H1 (cell line): ENCODE results near the gene UTS2B. TPM values are rescaled to one million over a fixed set of nuclear protein-coding genes. Genes with fewer than 3 reads are reported as not detected.

ENCODE experiments used
- CHD1 ChIP-seq: IDR thresholded peaks from 2 replicates; pipeline ENCODE4 v1.6.1; 2012; ENCODE audit warnings: low read depth, low read length, improper control_type of control experiment
- ZNF274 ChIP-seq: IDR thresholded peaks from 2 replicates; pipeline ENCODE4 v1.7.0; 2012; ENCODE audit warnings: low read length, borderline replicate concordance; ENCODE audit errors: extremely low read depth
- polyA plus RNA-seq, 7 experiments: library from polyadenylated mRNA; depleted of rRNA in 3 of 7; stranded (reverse) in 5 of 7; unstranded in 2 of 7; fragments of >200 nt in 5 of 7; fragments of 200-250 nt in 2 of 7; gene quantifications; 1 replicate in 5 of 7; 2 replicates in 1 of 7; 4 replicates in 1 of 7; pipeline versions ENCODE4 v1.2.1 to v1.2.3, GENCODE V29; 2011 to 2013; ENCODE audit warnings: missing spikeins in 2 of 7, mixed read lengths in 2 of 7
- total RNA-seq: library from RNA; stranded (reverse); fragmentation: NEBNext Ultra II Directional; extraction: Animal tissue kit (Norgen Biotek cat#: 25700); gene quantifications from 2 replicates; pipeline ENCODE4 v1.2.1, GENCODE V29; 2021
- TF ChIP-seq, protein P1 (sequence below): fragments of 300-600 bp; sonication (generic); IDR thresholded peaks from 2 replicates; pipeline ENCODE4 v1.7.1; 2012; ENCODE audit warnings: low read length, moderate library complexity, mild to moderate bottlenecking, inconsistent platforms; ENCODE audit not compliant: insufficient replicate concordance

UTS2B gene
- total and polyA plus RNA-seq, 2 of the 8 experiments (the other 6 are each of a cell fraction or from before 2014, with no cell fraction given): not detected

DNA sequence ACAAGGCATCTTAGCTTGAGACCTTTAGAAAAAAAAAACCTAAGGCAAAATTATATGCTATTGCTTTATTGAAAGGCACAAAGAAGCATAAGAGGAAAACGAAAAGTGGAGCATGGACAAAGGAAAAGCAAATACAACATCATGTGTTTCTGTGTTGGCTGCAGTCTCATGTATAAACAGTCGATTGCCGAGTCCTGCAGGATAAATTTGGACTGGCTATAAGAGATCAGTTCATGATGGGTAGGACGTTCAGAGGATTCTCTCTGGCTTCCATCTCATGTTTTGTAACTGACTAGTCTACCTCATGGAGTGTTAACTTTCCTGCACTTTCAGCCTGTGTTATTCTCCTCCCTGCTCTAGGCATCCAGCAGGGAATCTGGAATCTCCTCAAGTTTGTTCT, 23.0 kb downstream of the UTS2B start (continued):
- TF ChIP-seq, protein P1, sequence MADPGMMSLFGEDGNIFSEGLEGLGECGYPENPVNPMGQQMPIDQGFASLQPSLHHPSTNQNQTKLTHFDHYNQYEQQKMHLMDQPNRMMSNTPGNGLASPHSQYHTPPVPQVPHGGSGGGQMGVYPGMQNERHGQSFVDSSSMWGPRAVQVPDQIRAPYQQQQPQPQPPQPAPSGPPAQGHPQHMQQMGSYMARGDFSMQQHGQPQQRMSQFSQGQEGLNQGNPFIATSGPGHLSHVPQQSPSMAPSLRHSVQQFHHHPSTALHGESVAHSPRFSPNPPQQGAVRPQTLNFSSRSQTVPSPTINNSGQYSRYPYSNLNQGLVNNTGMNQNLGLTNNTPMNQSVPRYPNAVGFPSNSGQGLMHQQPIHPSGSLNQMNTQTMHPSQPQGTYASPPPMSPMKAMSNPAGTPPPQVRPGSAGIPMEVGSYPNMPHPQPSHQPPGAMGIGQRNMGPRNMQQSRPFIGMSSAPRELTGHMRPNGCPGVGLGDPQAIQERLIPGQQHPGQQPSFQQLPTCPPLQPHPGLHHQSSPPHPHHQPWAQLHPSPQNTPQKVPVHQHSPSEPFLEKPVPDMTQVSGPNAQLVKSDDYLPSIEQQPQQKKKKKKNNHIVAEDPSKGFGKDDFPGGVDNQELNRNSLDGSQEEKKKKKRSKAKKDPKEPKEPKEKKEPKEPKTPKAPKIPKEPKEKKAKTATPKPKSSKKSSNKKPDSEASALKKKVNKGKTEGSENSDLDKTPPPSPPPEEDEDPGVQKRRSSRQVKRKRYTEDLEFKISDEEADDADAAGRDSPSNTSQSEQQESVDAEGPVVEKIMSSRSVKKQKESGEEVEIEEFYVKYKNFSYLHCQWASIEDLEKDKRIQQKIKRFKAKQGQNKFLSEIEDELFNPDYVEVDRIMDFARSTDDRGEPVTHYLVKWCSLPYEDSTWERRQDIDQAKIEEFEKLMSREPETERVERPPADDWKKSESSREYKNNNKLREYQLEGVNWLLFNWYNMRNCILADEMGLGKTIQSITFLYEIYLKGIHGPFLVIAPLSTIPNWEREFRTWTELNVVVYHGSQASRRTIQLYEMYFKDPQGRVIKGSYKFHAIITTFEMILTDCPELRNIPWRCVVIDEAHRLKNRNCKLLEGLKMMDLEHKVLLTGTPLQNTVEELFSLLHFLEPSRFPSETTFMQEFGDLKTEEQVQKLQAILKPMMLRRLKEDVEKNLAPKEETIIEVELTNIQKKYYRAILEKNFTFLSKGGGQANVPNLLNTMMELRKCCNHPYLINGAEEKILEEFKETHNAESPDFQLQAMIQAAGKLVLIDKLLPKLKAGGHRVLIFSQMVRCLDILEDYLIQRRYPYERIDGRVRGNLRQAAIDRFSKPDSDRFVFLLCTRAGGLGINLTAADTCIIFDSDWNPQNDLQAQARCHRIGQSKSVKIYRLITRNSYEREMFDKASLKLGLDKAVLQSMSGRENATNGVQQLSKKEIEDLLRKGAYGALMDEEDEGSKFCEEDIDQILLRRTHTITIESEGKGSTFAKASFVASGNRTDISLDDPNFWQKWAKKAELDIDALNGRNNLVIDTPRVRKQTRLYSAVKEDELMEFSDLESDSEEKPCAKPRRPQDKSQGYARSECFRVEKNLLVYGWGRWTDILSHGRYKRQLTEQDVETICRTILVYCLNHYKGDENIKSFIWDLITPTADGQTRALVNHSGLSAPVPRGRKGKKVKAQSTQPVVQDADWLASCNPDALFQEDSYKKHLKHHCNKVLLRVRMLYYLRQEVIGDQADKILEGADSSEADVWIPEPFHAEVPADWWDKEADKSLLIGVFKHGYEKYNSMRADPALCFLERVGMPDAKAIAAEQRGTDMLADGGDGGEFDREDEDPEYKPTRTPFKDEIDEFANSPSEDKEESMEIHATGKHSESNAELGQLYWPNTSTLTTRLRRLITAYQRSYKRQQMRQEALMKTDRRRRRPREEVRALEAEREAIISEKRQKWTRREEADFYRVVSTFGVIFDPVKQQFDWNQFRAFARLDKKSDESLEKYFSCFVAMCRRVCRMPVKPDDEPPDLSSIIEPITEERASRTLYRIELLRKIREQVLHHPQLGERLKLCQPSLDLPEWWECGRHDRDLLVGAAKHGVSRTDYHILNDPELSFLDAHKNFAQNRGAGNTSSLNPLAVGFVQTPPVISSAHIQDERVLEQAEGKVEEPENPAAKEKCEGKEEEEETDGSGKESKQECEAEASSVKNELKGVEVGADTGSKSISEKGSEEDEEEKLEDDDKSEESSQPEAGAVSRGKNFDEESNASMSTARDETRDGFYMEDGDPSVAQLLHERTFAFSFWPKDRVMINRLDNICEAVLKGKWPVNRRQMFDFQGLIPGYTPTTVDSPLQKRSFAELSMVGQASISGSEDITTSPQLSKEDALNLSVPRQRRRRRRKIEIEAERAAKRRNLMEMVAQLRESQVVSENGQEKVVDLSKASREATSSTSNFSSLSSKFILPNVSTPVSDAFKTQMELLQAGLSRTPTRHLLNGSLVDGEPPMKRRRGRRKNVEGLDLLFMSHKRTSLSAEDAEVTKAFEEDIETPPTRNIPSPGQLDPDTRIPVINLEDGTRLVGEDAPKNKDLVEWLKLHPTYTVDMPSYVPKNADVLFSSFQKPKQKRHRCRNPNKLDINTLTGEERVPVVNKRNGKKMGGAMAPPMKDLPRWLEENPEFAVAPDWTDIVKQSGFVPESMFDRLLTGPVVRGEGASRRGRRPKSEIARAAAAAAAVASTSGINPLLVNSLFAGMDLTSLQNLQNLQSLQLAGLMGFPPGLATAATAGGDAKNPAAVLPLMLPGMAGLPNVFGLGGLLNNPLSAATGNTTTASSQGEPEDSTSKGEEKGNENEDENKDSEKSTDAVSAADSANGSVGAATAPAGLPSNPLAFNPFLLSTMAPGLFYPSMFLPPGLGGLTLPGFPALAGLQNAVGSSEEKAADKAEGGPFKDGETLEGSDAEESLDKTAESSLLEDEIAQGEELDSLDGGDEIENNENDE: no peak
- TF ChIP-seq CHD1 (no peak), ZNF274 (no peak)
